ENCODE data around the gene CAMK1D.

- TF ChIP-seq, protein P1, sequence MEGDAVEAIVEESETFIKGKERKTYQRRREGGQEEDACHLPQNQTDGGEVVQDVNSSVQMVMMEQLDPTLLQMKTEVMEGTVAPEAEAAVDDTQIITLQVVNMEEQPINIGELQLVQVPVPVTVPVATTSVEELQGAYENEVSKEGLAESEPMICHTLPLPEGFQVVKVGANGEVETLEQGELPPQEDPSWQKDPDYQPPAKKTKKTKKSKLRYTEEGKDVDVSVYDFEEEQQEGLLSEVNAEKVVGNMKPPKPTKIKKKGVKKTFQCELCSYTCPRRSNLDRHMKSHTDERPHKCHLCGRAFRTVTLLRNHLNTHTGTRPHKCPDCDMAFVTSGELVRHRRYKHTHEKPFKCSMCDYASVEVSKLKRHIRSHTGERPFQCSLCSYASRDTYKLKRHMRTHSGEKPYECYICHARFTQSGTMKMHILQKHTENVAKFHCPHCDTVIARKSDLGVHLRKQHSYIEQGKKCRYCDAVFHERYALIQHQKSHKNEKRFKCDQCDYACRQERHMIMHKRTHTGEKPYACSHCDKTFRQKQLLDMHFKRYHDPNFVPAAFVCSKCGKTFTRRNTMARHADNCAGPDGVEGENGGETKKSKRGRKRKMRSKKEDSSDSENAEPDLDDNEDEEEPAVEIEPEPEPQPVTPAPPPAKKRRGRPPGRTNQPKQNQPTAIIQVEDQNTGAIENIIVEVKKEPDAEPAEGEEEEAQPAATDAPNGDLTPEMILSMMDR (IDR thresholded peaks at IDR 0.05), result no peak
- no peak for TF ChIP-seq POLR2A (IDR thresholded peaks at IDR 0.05)
These were observed 425.0 kb downstream of the CAMK1D start for GRCh38 chr10:12774204-12774894.

All from right lobe of liver (tissue), 4 donors.